HL-60/S4 treated with phorbol 12-myristate 13-acetate at 8.2 ng/mL for 4 days and 3 days (cell line): ENCODE data around the gene KRT33B.
"Not testable (repeated sequence)": the region's sequence is repeated elsewhere in the genome, so short reads cannot be mapped to it uniquely, and the experiment has no call there.

Source experiments
- in situ Hi-C: fragments of 300-500 bp; cut with MboI; formaldehyde crosslinking; loops from 2 replicates; pipeline ENCODE4 v1.15.0; 2022; ENCODE audit warnings: low sequenced_read_pairs

Gene KRT33B

GRCh38 chr17:41394254-41394996 lies 24.8 kb upstream of the KRT33B start:
- in situ Hi-C loops: no loop called here

- in situ Hi-C loops: no loop called here
Observed at GRCh38 chr17:41393826-41394225, 24.2 kb upstream of the KRT33B start.

- in situ Hi-C loops: no loop called here
Observed at GRCh38 chr17:41393294-41393693, 23.7 kb upstream of the KRT33B start.

GRCh38 chr17:41392278-41392677 lies 22.7 kb upstream of the KRT33B start:
- in situ Hi-C loops: no loop called here

- in situ Hi-C loops: no loop called here
Observed at GRCh38 chr17:41391535-41391934, 21.9 kb upstream of the KRT33B start.

GRCh38 chr17:41390411-41390938 lies 20.9 kb upstream of the KRT33B start:
- in situ Hi-C loops: no loop called here

- in situ Hi-C loops: no loop called here
Observed at GRCh38 chr17:41387670-41388069, 18.1 kb upstream of the KRT33B start.

- in situ Hi-C loops: no loop called here
Observed at GRCh38 chr17:41386227-41386626, 16.6 kb upstream of the KRT33B start.

- in situ Hi-C loops: no loop called here
Observed at GRCh38 chr17:41383690-41384089, 14.1 kb upstream of the KRT33B start.

GRCh38 chr17:41382394-41382793 lies 12.8 kb upstream of the KRT33B start:
- in situ Hi-C loops: no loop called here

- in situ Hi-C loops: not testable (repeated sequence)
Observed at GRCh38 chr17:41381943-41382342, 12.3 kb upstream of the KRT33B start, which contains the start of gene KRT34. Gene KRT34 (minus strand): TSS chr17:41382306. CDS start chr17:41382246, 60 bp downstream.

- in situ Hi-C loops: not testable (repeated sequence)
Observed at GRCh38 chr17:41380091-41380490, 10.5 kb upstream of the KRT33B start.

- in situ Hi-C loops: no loop called here
Observed at GRCh38 chr17:41377546-41377945, 7.9 kb upstream of the KRT33B start.

- in situ Hi-C loops: no loop called here
Observed at GRCh38 chr17:41369023-41369422, 590 bp downstream of the KRT33B start.

GRCh38 chr17:41367426-41368075 lies 2.1 kb downstream of the KRT33B start:
- in situ Hi-C loops: no loop called here

- in situ Hi-C loops: no loop called here
Observed at GRCh38 chr17:41366070-41366469, 3.5 kb downstream of the KRT33B start.

- in situ Hi-C loops: no loop called here
Observed at GRCh38 chr17:41363881-41364280, 5.7 kb downstream of the KRT33B start.

GRCh38 chr17:41360296-41360995 lies 9.2 kb downstream of the KRT33B start:
- in situ Hi-C loops: no loop called here

- in situ Hi-C loops: no loop called here
Observed at GRCh38 chr17:41354536-41354935, 15.1 kb downstream of the KRT33B start.

GRCh38 chr17:41352597-41353366 lies 16.8 kb downstream of the KRT33B start:
- in situ Hi-C loops: no loop called here

GRCh38 chr17:41351177-41351576 lies 18.4 kb downstream of the KRT33B start:
- in situ Hi-C loops: no loop called here
